ENCODE measurements around the gene NRXN3. TPM values are rescaled to one million over a fixed set of nuclear protein-coding genes. Genes with fewer than 3 reads are reported as not detected.
A peak's percentile ranks its signal among the peaks of the same experiment; 100 is the strongest.

NRXN3 gene
- total and polyA plus RNA-seq, 4 donors, result 21.9 to 73.4 (median 65.7) TPM

- Histone ChIP-seq H3K27me3 (ENCODE audit: control insufficient read depth, insufficient read depth, low read length) (no peaks in the 10 kb centered on the region), H3K9me3 (ENCODE audit: control insufficient read depth, insufficient read depth, low read length) (no peaks in the 10 kb centered on the region), H3K4me1 (ENCODE audit: control insufficient read depth, insufficient read depth, low read length) (no peaks in the 10 kb centered on the region), H3K4me3 (ENCODE audit: low read depth, low read length) (no peak overlapping the region), H3K27ac (ENCODE audit: low read depth, low read length) (no peak overlapping the region), H3K36me3 (ENCODE audit: control insufficient read depth, insufficient read depth, low read length) (no peaks in the 10 kb centered on the region)
- DNase-seq (ENCODE audit: low read depth in 4 of 6, low spot score in 6 of 6), result no peak
- WGBS (ENCODE audit: insufficient coverage), result 91% methylated on average over 2 of the region's 3 CpGs
Observed at GRCh38 chr14:79525416-79525815, 1355.2 kb downstream of the NRXN3 start.

DNA sequence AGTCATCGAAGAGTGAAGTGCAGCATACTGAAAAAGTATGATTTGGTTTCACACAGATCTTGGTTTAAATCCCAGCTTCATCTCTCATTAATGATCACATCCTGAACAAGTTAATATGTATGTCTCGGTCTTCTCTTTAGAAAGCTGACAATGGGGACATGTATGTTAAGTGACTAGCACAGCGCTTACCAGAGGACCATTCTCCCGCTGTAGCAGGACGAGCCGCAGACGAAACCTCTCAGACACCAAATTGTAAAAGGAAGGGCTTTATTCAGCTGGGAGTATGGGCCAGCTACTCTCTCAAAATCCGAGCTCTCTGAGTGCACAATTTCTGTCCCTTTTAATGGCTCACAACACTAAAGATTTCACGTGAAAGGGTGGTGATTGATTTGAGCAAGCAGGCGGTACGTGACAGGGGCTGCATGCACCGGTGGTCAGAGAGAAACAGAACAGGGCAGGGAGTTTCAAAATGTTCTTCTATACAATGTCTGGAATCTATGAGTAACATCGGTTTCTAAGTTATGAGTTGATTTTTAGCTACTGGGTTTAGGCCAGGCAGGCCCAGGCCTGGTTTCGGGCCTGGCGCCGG lies 1358.7 kb downstream of the NRXN3 start:
- Histone ChIP-seq H3K27me3 (ENCODE audit: control insufficient read depth, insufficient read depth, low read length) (no peaks in the 10 kb centered on the region), H3K4me1 (ENCODE audit: control insufficient read depth, insufficient read depth, low read length) (no peaks in the 10 kb centered on the region), H3K9me3 (ENCODE audit: control insufficient read depth, insufficient read depth, low read length) (no peaks in the 10 kb centered on the region), H3K4me3 (ENCODE audit: low read depth, low read length) (no peak overlapping the region), H3K36me3 (ENCODE audit: control insufficient read depth, insufficient read depth, low read length) (no peaks in the 10 kb centered on the region), H3K27ac (ENCODE audit: low read depth, low read length) (no peak overlapping the region)
- DNase-seq (ENCODE audit: low read depth in 4 of 6, low spot score in 6 of 6), result peak in 1 of 6 donors; percentile 31
- no CpG with 5 or more reads among the region's 16 CpGs for WGBS (ENCODE audit: insufficient coverage)

- Histone ChIP-seq H3K36me3 (ENCODE audit: control insufficient read depth, insufficient read depth, low read length) (no peaks in the 10 kb centered on the region), H3K4me3 (ENCODE audit: low read depth, low read length) (no peak overlapping the region), H3K4me1 (ENCODE audit: control insufficient read depth, insufficient read depth, low read length) (no peaks in the 10 kb centered on the region), H3K27me3 (ENCODE audit: control insufficient read depth, insufficient read depth, low read length) (no peaks in the 10 kb centered on the region), H3K27ac (ENCODE audit: low read depth, low read length) (no peak overlapping the region), H3K9me3 (ENCODE audit: control insufficient read depth, insufficient read depth, low read length) (no peaks in the 10 kb centered on the region)
- WGBS (ENCODE audit: insufficient coverage), result no CpG with 5 or more reads among the region's 1 CpG
- no peak for DNase-seq (ENCODE audit: low read depth in 4 of 6, low spot score in 6 of 6)
Observed at GRCh38 chr14:79530555-79530954, 1360.4 kb downstream of the NRXN3 start.

GRCh38 chr14:79534703-79535353 lies 1364.7 kb downstream of the NRXN3 start:
- H3K9me3 ChIP-seq (ENCODE audit: control insufficient read depth, insufficient read depth, low read length), result peaks cover 2% of the 10 kb centered on the region
- no peak overlapping the region for H3K4me3 ChIP-seq (ENCODE audit: low read depth, low read length)
- no peaks in the 10 kb centered on the region for H3K4me1 ChIP-seq (ENCODE audit: control insufficient read depth, insufficient read depth, low read length)
- no peak overlapping the region for H3K27ac ChIP-seq (ENCODE audit: low read depth, low read length)
- no peaks in the 10 kb centered on the region for H3K27me3 ChIP-seq (ENCODE audit: control insufficient read depth, insufficient read depth, low read length)
- 71% methylated on average over 1 of the region's 8 CpGs for WGBS (ENCODE audit: insufficient coverage)
- DNase-seq (ENCODE audit: low read depth in 4 of 6, low spot score in 6 of 6), result no peak
- H3K36me3 ChIP-seq (ENCODE audit: control insufficient read depth, insufficient read depth, low read length), result no peaks in the 10 kb centered on the region

- no CpG with 5 or more reads among the region's 1 CpG for WGBS (ENCODE audit: insufficient coverage)
- no peak overlapping the region for H3K4me3 ChIP-seq (ENCODE audit: low read depth, low read length)
- H3K9me3 ChIP-seq (ENCODE audit: control insufficient read depth, insufficient read depth, low read length), result peaks cover 2% of the 10 kb centered on the region
- no peaks in the 10 kb centered on the region for H3K36me3 ChIP-seq (ENCODE audit: control insufficient read depth, insufficient read depth, low read length)
- no peaks in the 10 kb centered on the region for H3K27me3 ChIP-seq (ENCODE audit: control insufficient read depth, insufficient read depth, low read length)
- H3K27ac ChIP-seq (ENCODE audit: low read depth, low read length), result no peak overlapping the region
- no peak for DNase-seq (ENCODE audit: low read depth in 4 of 6, low spot score in 6 of 6)
- H3K4me1 ChIP-seq (ENCODE audit: control insufficient read depth, insufficient read depth, low read length), result no peaks in the 10 kb centered on the region
Observed at GRCh38 chr14:79540394-79540793, 1370.2 kb downstream of the NRXN3 start.

GRCh38 chr14:79542121-79542520 lies 1371.9 kb downstream of the NRXN3 start:
- no peaks in the 10 kb centered on the region for H3K4me1 ChIP-seq (ENCODE audit: control insufficient read depth, insufficient read depth, low read length)
- no CpG with 5 or more reads among the region's 3 CpGs for WGBS (ENCODE audit: insufficient coverage)
- H3K9me3 ChIP-seq (ENCODE audit: control insufficient read depth, insufficient read depth, low read length), result no peaks in the 10 kb centered on the region
- H3K4me3 ChIP-seq (ENCODE audit: low read depth, low read length), result no peak overlapping the region
- no peaks in the 10 kb centered on the region for H3K27me3 ChIP-seq (ENCODE audit: control insufficient read depth, insufficient read depth, low read length)
- H3K36me3 ChIP-seq (ENCODE audit: control insufficient read depth, insufficient read depth, low read length), result no peaks in the 10 kb centered on the region
- no peak for DNase-seq (ENCODE audit: low read depth in 4 of 6, low spot score in 6 of 6)
- no peak overlapping the region for H3K27ac ChIP-seq (ENCODE audit: low read depth, low read length)

GRCh38 chr14:79543348-79543747 lies 1373.2 kb downstream of the NRXN3 start:
- H3K27ac ChIP-seq (ENCODE audit: low read depth, low read length), result no peak overlapping the region
- H3K4me1 ChIP-seq (ENCODE audit: control insufficient read depth, insufficient read depth, low read length), result no peaks in the 10 kb centered on the region
- H3K4me3 ChIP-seq (ENCODE audit: low read depth, low read length), result no peak overlapping the region
- no peaks in the 10 kb centered on the region for H3K36me3 ChIP-seq (ENCODE audit: control insufficient read depth, insufficient read depth, low read length)
- 73% methylated on average over 1 of the region's 1 CpG for WGBS (ENCODE audit: insufficient coverage)
- H3K9me3 ChIP-seq (ENCODE audit: control insufficient read depth, insufficient read depth, low read length), result no peaks in the 10 kb centered on the region
- H3K27me3 ChIP-seq (ENCODE audit: control insufficient read depth, insufficient read depth, low read length), result no peaks in the 10 kb centered on the region
- no peak for DNase-seq (ENCODE audit: low read depth in 4 of 6, low spot score in 6 of 6)

DNA sequence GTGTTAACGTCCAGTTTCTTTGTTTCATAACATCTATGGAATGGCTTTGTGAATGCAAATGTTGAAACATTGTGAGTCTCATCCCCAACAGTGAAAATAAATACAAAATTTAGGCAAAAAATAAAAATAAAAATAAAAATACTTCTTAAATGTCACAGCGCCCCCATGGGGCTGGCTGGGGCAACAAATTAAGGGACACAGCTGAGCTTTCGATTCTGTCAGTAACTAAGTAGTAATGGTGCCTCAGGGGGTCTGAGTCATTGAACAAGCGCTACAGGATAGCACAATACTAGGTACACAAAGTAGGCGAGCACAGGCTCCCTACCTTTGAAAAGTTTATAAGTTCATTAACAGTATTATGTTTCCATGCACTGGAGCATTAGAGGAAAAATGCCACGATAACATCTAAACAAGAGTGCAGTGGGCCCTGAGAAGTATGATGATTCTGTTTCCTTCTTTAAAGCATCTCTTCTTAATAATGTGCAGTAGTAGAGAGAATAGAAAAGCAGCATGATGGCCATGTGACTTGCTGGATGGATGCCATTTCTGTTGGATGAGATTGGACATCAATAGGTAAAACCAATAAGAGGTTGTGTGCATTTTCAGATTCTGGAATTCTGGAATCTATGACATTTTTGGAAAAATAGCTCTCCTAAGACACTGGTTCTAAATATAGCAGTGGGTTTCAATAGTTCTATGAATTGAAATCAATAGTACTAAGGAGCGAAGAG lies 1374.0 kb downstream of the NRXN3 start:
- DNase-seq (ENCODE audit: low read depth in 4 of 6, low spot score in 6 of 6), result no peak
- no peaks in the 10 kb centered on the region for H3K36me3 ChIP-seq (ENCODE audit: control insufficient read depth, insufficient read depth, low read length)
- 0% methylated on average over 1 of the region's 7 CpGs for WGBS (ENCODE audit: insufficient coverage)
- H3K27ac ChIP-seq (ENCODE audit: low read depth, low read length), result no peak overlapping the region
- no peak overlapping the region for H3K4me3 ChIP-seq (ENCODE audit: low read depth, low read length)
- no peaks in the 10 kb centered on the region for H3K4me1 ChIP-seq (ENCODE audit: control insufficient read depth, insufficient read depth, low read length)
- H3K9me3 ChIP-seq (ENCODE audit: control insufficient read depth, insufficient read depth, low read length), result no peaks in the 10 kb centered on the region
- H3K27me3 ChIP-seq (ENCODE audit: control insufficient read depth, insufficient read depth, low read length), result no peaks in the 10 kb centered on the region

DNA sequence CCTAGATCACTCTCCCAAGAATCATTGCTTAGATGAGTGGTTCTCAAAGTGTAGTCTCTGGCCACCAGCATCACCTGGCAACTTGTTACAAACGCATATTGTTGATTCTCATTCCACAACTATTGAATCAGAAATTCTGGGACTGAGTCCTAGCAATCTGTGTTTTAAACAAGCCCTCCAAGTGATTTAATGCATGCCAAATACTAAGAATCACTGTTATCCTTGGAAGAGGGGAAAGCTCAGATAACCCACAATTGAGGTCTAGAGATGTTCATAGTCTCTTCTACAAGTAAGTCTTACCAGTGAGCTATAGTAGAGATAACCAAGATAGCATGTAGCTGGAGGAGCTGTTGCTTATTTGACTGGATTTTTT lies 1374.5 kb downstream of the NRXN3 start:
- Histone ChIP-seq H3K9me3 (ENCODE audit: control insufficient read depth, insufficient read depth, low read length) (no peaks in the 10 kb centered on the region), H3K4me3 (ENCODE audit: low read depth, low read length) (no peak overlapping the region), H3K36me3 (ENCODE audit: control insufficient read depth, insufficient read depth, low read length) (no peaks in the 10 kb centered on the region), H3K27ac (ENCODE audit: low read depth, low read length) (no peak overlapping the region), H3K4me1 (ENCODE audit: control insufficient read depth, insufficient read depth, low read length) (no peaks in the 10 kb centered on the region), H3K27me3 (ENCODE audit: control insufficient read depth, insufficient read depth, low read length) (no peaks in the 10 kb centered on the region)
- peak in 1 of 6 donors; percentile 20 for DNase-seq (ENCODE audit: low read depth in 4 of 6, low spot score in 6 of 6)
- WGBS (ENCODE audit: insufficient coverage), result no CpG with 5 or more reads among the region's 1 CpG

DNA sequence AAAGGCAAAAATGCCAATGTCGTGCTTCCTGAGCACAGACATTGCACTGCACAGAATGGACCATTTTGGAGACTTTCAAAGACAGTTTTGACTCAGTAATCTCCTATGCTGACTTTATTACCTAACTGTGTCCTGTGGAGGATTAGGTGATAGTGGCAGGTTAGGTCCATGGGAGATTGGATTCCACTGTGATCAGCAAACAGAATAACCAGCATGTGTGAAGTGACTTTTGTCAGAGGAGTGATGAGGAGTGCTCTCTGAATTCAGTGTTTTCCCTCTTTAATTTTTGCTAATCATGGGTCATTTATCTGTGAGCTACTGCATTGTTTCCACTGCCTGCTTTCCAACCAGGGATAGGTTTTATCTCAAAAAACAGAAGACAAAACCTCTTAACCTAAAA lies 1378.7 kb downstream of the NRXN3 start:
- DNase-seq (ENCODE audit: low read depth in 4 of 6, low spot score in 6 of 6), result no peak
- Histone ChIP-seq H3K36me3 (ENCODE audit: control insufficient read depth, insufficient read depth, low read length) (no peaks in the 10 kb centered on the region), H3K4me1 (ENCODE audit: control insufficient read depth, insufficient read depth, low read length) (no peaks in the 10 kb centered on the region), H3K27me3 (ENCODE audit: control insufficient read depth, insufficient read depth, low read length) (no peaks in the 10 kb centered on the region), H3K4me3 (ENCODE audit: low read depth, low read length) (no peak overlapping the region), H3K27ac (ENCODE audit: low read depth, low read length) (no peak overlapping the region), H3K9me3 (ENCODE audit: control insufficient read depth, insufficient read depth, low read length) (no peaks in the 10 kb centered on the region)
- 90% methylated on average over 1 of the region's 1 CpG for WGBS (ENCODE audit: insufficient coverage)
